ENCODE data around the gene NAE1. TPM values are rescaled to one million over a fixed set of nuclear protein-coding genes. Genes with fewer than 3 reads are reported as not detected.
"Not testable (repeated sequence)": the region's sequence is repeated elsewhere in the genome, so short reads cannot be mapped to it uniquely, and the experiment has no call there.

NAE1 gene
- total RNA-seq, 1 donor: 91.1 TPM

DNA sequence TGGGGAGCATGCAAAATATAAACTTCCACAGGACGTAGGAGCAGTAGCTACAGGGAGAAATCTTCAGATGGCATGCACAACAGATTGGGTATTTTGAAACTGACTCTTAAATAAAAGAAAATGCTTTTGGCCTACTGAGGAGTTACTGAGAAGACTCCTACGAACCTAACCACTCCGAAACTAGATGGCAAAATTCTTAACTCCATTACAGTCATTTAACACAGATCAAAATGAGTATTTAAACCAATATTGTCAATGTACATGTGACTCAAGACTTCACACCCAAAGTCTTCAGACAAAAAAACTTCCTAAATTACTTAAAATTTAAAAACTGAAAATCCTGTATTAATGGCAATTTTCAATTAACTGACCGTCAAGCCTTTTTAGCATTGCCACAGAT lies 21.0 kb downstream of the NAE1 start:
- DNase-seq (ENCODE audit: low read depth): no peak
- TF ChIP-seq, protein P1, sequence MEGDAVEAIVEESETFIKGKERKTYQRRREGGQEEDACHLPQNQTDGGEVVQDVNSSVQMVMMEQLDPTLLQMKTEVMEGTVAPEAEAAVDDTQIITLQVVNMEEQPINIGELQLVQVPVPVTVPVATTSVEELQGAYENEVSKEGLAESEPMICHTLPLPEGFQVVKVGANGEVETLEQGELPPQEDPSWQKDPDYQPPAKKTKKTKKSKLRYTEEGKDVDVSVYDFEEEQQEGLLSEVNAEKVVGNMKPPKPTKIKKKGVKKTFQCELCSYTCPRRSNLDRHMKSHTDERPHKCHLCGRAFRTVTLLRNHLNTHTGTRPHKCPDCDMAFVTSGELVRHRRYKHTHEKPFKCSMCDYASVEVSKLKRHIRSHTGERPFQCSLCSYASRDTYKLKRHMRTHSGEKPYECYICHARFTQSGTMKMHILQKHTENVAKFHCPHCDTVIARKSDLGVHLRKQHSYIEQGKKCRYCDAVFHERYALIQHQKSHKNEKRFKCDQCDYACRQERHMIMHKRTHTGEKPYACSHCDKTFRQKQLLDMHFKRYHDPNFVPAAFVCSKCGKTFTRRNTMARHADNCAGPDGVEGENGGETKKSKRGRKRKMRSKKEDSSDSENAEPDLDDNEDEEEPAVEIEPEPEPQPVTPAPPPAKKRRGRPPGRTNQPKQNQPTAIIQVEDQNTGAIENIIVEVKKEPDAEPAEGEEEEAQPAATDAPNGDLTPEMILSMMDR (IDR thresholded peaks at IDR 0.05; ENCODE audit: insufficient read depth, low read depth, low read length): no peak
- no peak overlapping the region for H3K4me3 ChIP-seq (ENCODE audit: low read depth, low read length)

DNA sequence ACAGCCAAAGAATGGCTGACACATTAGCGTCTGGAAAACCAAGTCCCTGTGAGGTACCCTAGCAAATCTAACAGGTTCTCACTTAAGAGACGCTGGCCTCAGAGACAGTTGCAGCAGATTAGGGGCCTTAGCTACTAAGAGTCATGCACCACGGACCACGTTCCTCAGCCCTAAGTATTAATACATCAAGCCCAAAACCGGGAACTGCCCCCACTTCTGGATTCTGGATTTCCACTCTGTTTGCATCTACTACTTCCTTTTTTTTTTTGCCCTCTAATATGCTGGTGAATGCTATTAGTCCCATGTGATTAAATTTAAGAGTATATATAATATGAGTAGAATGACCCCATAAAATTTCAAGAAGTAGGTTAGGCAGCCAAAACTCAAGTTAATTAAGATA lies 28.6 kb downstream of the NAE1 start:
- TF ChIP-seq, protein P1 (IDR thresholded peaks at IDR 0.05; ENCODE audit: insufficient read depth, low read depth, low read length): no peak
- DNase-seq (ENCODE audit: low read depth): no peak
- no peak overlapping the region for H3K4me3 ChIP-seq (ENCODE audit: low read depth, low read length)

DNA sequence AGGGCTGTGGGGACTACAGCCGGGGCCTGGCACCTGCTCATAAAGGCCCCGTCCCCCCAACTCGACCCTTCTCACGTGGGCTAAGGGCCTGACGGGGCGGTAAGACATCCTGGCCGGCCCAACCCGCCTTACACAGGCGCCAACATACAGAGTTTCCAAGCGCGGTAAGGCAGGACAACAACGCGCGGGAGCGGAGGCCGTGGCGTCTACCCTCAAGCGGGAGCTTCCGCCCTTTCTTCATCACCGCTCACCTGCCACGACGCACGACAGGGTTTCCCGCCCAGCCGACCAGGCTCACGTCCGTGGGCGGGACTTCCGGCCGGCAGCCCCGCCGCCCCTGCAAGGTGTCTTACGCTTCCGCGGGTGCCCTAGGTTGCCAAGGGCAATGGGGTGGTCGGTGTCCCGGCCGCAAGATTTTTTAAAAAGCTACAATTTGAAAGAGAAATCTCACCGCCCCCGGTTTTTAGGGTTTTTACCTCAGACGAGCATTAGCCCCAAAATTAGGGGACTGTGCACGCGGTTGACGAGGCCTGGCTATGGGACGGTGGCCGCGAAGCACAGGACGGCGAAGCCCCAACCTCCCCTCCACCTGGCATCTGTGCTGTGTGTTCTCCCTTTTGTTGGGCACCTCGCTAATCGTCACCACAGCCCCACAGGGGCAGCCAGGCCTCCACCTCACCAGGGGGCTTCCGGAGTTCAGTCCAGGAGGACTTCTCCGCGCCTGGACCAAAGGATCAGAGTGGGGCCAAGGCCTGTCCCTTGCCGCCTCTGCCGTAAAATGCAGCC lies 29.3 kb downstream of the NAE1 start, which contains the start of gene TERB1:
Gene TERB1 (minus strand): TSS at position 265 of the 786 bp plus-strand sequence. CDS start 4,786 bp downstream, outside the sequence.
- TF ChIP-seq, protein P1 (IDR thresholded peaks at IDR 0.05; ENCODE audit: insufficient read depth, low read depth, low read length): no peak
- DNase-seq (ENCODE audit: low read depth): no peak
- H3K4me3 ChIP-seq (ENCODE audit: low read depth, low read length): no peak within 1 kb of the TSS

DNA sequence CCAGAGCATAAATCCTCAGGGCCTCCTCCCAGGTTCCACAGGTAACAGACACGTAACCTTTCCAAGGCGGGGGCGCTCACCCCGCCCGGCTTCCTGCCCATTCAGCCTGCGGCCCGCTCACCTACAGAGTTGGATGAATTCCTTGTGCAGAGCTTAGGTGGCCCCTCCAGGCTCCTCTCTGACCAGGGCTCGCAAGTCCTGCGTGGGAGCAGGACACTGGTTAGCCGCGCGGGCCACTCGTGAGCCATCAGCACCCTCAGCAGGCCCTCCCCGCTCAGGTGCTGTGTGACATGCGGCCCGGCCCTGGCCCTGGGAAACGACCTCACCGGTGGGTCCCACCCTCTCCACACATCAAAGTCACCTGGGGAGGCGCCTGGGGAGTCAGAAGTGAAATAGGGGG lies 29.9 kb downstream of the NAE1 start:
- TF ChIP-seq, protein P1 (IDR thresholded peaks at IDR 0.05; ENCODE audit: insufficient read depth, low read depth, low read length): no peak
- H3K4me3 ChIP-seq (ENCODE audit: low read depth, low read length): no peak overlapping the region
- no peak for DNase-seq (ENCODE audit: low read depth)

DNA sequence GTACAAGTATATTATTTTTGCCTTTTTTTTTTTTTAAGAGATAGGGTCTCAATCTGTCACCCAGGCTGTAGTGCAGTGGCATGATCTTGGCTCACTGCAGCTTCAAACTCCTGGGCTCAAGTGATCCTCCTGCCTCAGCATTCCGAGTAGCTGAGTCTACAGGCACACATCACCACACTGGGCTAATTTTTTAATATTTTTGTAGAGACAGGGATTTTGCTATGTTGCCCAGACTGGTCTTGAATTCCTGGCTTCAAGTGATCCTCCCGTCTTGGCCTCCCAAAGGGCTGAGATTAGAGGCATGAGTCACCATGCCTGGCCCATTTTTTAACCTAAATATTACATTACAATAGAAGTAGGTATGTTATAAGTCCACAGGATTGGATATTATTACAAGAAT lies 32.6 kb downstream of the NAE1 start:
- TF ChIP-seq, protein P1 (IDR thresholded peaks at IDR 0.05; ENCODE audit: insufficient read depth, low read depth, low read length): no peak
- H3K4me3 ChIP-seq (ENCODE audit: low read depth, low read length): no peak overlapping the region
- no peak for DNase-seq (ENCODE audit: low read depth)

DNA sequence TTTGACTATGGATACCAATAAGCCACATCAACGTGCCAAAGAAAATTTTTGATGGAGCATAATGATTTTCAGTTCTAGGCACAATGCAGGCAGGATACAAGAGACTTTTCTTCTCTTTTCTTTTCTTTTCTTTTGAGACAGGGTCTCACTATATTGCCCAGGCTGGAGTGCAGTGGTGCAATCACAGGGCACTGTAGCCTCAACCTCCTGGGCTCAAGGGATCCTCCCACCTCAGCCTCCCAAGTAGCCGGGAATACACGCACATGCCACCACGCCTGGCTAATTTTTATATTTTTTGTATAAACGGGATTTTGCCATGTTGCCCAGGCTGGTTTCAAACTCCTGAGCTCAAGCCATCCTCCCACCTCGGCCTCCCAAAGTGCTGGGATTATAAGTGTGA lies 36.8 kb downstream of the NAE1 start:
- not testable (repeated sequence) for DNase-seq (ENCODE audit: low read depth); H3K4me3 ChIP-seq (ENCODE audit: low read depth, low read length)

DNA sequence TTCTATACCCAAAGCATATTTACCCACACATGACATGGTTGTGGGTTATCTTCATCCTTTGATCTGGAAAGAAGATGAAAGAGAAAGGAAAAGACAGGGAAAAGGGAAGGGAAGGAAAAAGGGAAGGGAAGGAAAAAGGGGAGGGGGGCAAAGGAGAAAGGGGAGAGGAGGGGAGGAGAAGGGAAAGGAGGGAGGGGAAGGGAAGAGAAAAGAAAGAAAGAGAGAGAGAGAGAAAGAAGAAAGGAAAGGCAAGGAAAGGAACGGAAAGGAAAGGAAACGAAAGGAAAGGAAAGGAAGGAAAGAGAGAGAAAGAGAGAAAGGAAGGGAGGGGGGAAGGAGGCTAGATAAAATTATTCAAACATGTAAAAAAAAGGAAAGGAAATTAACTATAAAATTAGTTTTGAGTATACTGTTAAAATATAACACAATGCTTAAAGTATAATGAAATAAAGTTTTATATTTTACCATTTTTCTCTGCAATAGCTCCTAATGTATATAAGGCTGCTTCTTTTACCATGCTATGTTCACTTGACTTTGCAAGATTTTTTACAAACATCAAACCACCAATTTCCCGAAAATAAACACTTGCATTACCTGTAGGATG lies 40.5 kb downstream of the NAE1 start:
- DNase-seq (ENCODE audit: low read depth): no peak

More for the DNA sequence above, 40.5 kb downstream of the NAE1 start:
- no peak overlapping the region for H3K4me3 ChIP-seq (ENCODE audit: low read depth, low read length)
- TF ChIP-seq, protein P1 (IDR thresholded peaks at IDR 0.05; ENCODE audit: insufficient read depth, low read depth, low read length): no peak
